H7 (cell line): ENCODE data around the gene MPP2. TPM values are rescaled to one million over a fixed set of nuclear protein-coding genes. Genes with fewer than 3 reads are reported as not detected.
"Not testable (repeated sequence)": the region's sequence is repeated elsewhere in the genome, so short reads cannot be mapped to it uniquely, and the experiment has no call there.

Source experiments
- DNase-seq: peaks from one replicate; pipeline ENCODE4 v3.0.0; 2012
- H3K27me3 ChIP-seq: 2 replicates; pipeline ENCODE4 v1.6.0; 2011; ENCODE audit warnings: mild to moderate bottlenecking, low read length; ENCODE audit not compliant: control insufficient read depth, insufficient read depth
- H3K36me3 ChIP-seq: replicated peaks from 2 replicates; pipeline ENCODE4 v1.5.1; 2011; ENCODE audit warnings: low read length; ENCODE audit not compliant: control insufficient read depth, insufficient read depth
- H3K4me3 ChIP-seq: 2 replicates; pipeline ENCODE4 v1.5.1; 2011; ENCODE audit warnings: low read depth, mild to moderate bottlenecking, control low read depth, low read length, moderate library complexity; ENCODE audit not compliant: insufficient read depth
- total RNA-seq: library from RNA; depleted of rRNA; stranded (reverse); fragments of >200 nt; shearing (Covaris generic); gene quantifications from 2 replicates; pipeline ENCODE4 v1.2.3, GENCODE V29; 2014

Gene MPP2
- total RNA-seq, 1 experiment from 2014 or later = 9.0 TPM

- H3K27me3 ChIP-seq = no peaks in the 10 kb centered on the region
- no peaks in the 10 kb centered on the region for H3K36me3 ChIP-seq
- DNase-seq = peak; percentile 98
- H3K4me3 ChIP-seq = no peak overlapping the region
Measured at GRCh38 chr17:43846221-43846712, 61.1 kb downstream of the MPP2 start.

GRCh38 chr17:43845766-43846165 lies 61.6 kb downstream of the MPP2 start:
- no peaks in the 10 kb centered on the region for H3K36me3 ChIP-seq
- H3K4me3 ChIP-seq = no peak overlapping the region
- no peak for DNase-seq
- H3K27me3 ChIP-seq = no peaks in the 10 kb centered on the region

- Histone ChIP-seq H3K27me3 (no peaks in the 10 kb centered on the region), H3K4me3 (no peak overlapping the region), H3K36me3 (no peaks in the 10 kb centered on the region)
- DNase-seq = no peak
Measured at GRCh38 chr17:43844241-43844640, 63.1 kb downstream of the MPP2 start.

GRCh38 chr17:43842975-43843325 lies 64.4 kb downstream of the MPP2 start:
- no peaks in the 10 kb centered on the region for H3K27me3 ChIP-seq
- no peak for DNase-seq
- no peak overlapping the region for H3K4me3 ChIP-seq
- no peaks in the 10 kb centered on the region for H3K36me3 ChIP-seq

DNA sequence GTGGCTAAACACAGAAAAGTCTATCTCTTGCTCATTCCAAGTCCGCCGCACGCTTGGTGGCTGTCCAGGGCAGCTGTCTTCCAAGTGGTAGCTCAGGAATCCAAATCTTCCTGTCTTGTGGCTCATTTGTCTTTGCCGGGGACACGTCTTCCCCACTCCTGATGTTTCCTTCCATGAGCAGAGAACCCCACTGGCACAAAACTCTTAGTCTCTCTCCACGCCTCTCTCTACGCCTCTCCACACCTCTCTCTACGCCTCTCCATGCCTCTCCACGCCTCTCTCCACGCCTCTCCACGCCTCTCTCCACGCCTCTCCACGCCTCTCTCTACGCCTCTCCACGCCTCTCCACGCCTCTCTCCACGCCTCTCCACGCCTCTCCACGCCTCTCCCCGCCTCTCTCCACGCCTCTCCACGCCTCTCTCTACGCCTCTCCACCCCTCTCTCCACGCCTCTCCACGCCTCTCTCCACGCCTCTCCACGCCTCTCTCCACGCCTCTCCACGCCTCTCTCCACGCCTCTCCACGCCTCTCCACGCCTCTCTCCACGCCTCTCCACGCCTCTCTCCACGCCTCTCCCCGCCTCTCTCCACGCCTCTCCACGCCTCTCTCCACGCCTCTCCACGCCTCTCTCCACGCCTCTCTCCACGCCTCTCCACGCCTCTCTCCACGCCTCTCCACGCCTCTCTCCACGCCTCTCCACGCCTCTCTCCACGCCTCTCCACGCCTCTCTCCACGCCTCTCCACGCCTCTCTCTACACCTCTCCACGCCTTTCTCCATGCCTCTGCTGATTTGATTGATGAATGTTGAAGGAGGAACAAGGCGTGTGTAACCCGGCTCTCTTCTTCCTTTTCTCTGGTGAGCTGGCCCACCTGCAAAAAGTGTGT lies 65.0 kb downstream of the MPP2 start:
- not testable (repeated sequence) for H3K27me3 ChIP-seq

GRCh38 chr17:43841282-43841681 lies 66.1 kb downstream of the MPP2 start:
- no peaks in the 10 kb centered on the region for H3K36me3 ChIP-seq
- no peak for DNase-seq
- no peaks in the 10 kb centered on the region for H3K27me3 ChIP-seq
- no peak overlapping the region for H3K4me3 ChIP-seq

More for the DNA sequence above, 65.0 kb downstream of the MPP2 start:
- DNase-seq, H3K4me3 ChIP-seq, H3K36me3 ChIP-seq: not testable (repeated sequence)

- no peak overlapping the region for H3K4me3 ChIP-seq
- no peaks in the 10 kb centered on the region for H3K27me3 ChIP-seq
- DNase-seq = peak; percentile 69
- H3K36me3 ChIP-seq = no peaks in the 10 kb centered on the region
Measured at GRCh38 chr17:43840814-43841213, 66.5 kb downstream of the MPP2 start.

DNA sequence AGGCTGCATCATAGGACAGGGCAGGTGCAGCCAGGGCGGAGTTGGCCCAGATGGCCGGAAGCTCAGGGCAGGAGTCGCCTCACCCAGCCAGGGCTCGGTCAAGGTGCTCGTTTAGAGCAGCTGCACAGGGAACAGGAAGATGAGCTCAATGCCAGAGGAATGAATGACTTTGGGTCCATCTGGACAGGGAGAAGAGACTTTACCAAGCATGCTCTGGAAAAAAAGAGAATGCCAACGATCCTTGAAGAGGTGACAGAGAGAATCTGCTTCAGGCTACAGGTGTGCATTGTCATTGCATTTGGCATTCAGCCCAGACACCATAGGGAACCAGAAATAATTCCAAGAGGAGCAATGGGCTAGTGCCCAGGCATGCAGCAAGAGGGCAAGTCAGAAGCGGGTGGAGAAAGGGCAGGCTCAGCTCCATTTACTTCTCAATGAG lies 67.6 kb downstream of the MPP2 start:
- DNase-seq = no peak
- H3K27me3 ChIP-seq = no peaks in the 10 kb centered on the region
- H3K36me3 ChIP-seq = no peaks in the 10 kb centered on the region
- no peak overlapping the region for H3K4me3 ChIP-seq

- Histone ChIP-seq H3K4me3 (no peak overlapping the region), H3K36me3 (no peaks in the 10 kb centered on the region), H3K27me3 (peaks cover 13% of the 10 kb centered on the region)
- DNase-seq = no peak
Measured at GRCh38 chr17:43834106-43834505, 73.2 kb downstream of the MPP2 start.

DNA sequence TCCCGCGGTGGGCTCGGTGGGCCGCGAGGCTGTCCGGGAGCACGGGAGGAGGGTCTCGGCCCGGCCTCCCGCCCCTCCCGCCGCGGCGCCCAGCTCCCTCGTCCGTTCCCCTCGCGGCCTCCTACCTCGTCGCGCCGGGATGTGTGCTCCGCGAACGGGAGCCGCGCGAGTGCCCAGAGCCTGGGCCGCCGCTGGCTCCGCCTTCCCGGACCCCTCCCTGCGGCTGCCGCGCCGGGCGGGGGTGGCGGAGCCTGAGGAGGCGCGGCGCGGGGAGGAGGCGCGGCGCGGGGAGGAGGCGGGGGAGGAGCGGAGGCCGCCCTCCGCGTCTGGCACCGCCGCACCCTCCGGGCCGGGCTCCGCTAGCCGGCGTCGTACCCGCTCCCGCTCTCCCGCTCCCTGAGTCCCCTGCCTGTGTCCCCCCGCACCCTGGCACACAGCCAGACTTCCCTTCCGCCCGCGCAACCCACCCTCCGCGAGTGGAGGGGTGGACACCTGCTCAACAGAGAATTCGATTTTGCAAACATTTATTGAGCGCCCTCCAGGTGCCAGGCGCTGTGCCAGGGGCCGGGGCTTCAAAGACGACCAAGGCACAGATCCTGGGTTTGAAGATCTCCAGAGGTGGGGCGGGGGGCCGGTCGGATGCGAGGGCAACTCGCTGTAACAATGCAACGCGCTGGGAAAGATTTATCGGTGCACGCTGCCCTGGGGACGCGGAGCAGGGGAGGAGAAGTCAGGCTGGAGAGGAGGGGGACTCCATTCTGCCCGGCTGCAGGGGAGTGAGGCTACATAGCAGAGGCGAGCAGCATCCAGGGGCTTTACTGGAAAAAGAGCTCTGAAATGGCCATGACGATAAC lies 74.1 kb downstream of the MPP2 start, which contains the start of gene MPP3:
Gene MPP3 (minus strand): TSS at position 171 of the 854 bp plus-strand sequence. CDS start 1,240 bp downstream, outside the sequence.
- H3K27me3 ChIP-seq = peaks cover 13% of the 10 kb centered on the region
- DNase-seq = peak; percentile 97
- no peaks in the 10 kb centered on the region for H3K36me3 ChIP-seq
- H3K4me3 ChIP-seq = peak within 1 kb of the TSS; percentile 67

DNA sequence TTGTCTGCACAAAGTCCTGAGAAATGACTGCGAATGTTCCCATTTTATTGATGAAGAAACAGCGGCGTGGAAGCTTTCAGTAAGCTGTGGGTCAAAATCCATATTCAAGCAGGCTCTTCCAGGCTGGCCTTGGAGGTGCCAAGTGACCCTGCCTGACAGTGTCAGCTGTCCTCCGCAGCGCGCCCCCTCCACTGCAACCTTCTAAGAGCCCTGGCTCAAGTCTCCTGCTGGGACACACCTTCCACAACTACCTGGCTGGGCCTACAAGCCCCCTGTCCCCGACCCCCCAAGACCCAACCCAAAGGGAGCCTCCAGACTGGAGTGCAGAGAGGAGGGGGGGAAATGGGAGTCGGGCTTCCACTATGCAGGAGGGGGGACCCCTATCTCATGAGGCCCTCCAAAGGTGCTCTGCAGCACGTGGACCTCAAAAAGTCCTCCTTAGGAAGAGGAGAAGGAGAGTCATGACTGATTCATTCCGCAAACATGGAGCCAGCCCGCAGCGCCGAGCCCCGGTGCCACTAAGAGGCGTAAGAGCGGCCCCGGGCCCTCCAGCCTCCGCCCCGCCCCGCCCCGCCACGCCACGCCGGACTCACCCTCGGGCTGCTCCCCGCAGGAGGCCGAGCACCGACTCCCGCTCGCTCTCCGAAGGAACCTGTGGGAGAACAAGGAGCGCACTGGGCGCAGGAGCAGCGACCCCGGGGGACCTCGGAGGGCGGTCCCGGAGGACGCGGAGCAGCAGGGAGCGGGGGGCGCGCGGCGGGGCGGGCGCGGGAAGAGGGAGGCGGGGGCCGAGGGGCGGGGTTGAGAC lies 75.0 kb downstream of the MPP2 start:
- H3K4me3 ChIP-seq = peak overlapping the region; percentile 67
- H3K27me3 ChIP-seq = peaks cover 13% of the 10 kb centered on the region
- DNase-seq = peak; percentile 88
- no peaks in the 10 kb centered on the region for H3K36me3 ChIP-seq

DNA sequence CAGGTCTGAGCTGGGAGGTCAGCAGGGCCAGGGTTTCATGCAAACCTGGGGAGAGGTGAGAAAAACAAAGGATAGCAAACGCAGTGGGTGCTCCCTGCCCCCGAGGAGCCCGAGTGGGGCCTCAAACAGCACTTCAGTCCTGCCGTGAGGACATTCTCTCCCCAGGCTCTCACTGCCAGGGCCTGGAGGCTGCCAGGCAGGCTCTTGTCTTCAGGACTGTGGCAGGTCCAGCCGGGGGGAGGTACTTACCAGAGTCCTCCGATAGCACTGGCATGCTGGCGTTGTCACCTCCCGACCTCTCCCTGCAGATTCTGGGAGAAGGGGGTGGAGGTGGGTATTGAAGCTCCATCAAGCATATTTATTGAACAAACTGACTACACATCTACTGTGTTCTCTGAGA lies 75.7 kb downstream of the MPP2 start:
- H3K36me3 ChIP-seq = no peaks in the 10 kb centered on the region
- peaks cover 13% of the 10 kb centered on the region for H3K27me3 ChIP-seq
- no peak overlapping the region for H3K4me3 ChIP-seq
- DNase-seq = peak; percentile 65

GRCh38 chr17:43830510-43831140 lies 76.7 kb downstream of the MPP2 start:
- no peak for DNase-seq
- Histone ChIP-seq H3K4me3 (no peak overlapping the region), H3K36me3 (no peaks in the 10 kb centered on the region), H3K27me3 (peaks cover 13% of the 10 kb centered on the region)

DNA sequence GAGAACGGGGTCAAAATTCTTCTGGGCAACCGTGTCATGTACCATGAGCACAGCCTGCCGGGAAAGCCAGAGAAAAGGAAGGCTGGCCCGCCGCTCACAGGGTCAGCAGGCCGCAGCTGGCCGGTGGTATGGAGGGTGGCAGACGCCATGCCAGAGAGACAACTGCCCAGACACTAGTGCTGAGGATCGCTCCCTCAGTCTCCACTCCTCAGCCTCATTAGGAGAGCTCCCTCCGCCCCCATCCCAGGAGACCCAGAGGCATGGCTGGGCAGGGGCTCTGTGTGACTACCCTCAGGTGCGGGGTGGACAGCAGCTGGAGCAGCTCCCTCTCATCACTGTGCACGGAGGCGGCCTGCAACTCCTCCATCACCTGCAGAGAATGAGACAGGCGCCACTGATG lies 77.6 kb downstream of the MPP2 start:
- no peak for DNase-seq
- Histone ChIP-seq H3K27me3 (peaks cover 13% of the 10 kb centered on the region), H3K4me3 (no peak overlapping the region), H3K36me3 (no peaks in the 10 kb centered on the region; the same call in 1 of the 2 replicates)
